AG04449 (cell line): Measurements from ENCODE around the gene IQUB.
A peak's percentile ranks its signal among the peaks of the same experiment; 100 is the strongest.
"Not testable (repeated sequence)": the region's sequence is repeated elsewhere in the genome, so short reads cannot be mapped to it uniquely, and the experiment has no call there.

Experiments
- CTCF ChIA-PET: fragments of 350-600 bp; formaldehyde crosslinking; extraction: SDS; loops from one replicate; lab custom pipeline; 2021; ENCODE audit warnings: antibody characterized with exemption; lab: Yijun Ruan, JAX
- POLR2A ChIA-PET: fragments of 400-600, 350-600 bp; formaldehyde crosslinking; extraction: SDS; loops from one replicate; lab custom pipeline; 2020; ENCODE audit warnings: antibody characterized with exemption, inconsistent platforms; lab: Yijun Ruan, JAX
- DNase-seq: peaks from one replicate; pipeline ENCODE4 v3.0.0-alpha.2; 2010; ENCODE audit warnings: low read depth, low spot score
- H3K4me3 ChIP-seq: 2 replicates; pipeline ENCODE4 v1.5.1; 2011; ENCODE audit warnings: low read depth, mild to moderate bottlenecking, control low read depth, low read length
- TF ChIP-seq, protein P1 (sequence below): IDR thresholded peaks from one replicate; pipeline ENCODE4 v1.5.1; 2011; ENCODE audit warnings: mild to moderate bottlenecking, moderate library complexity, low read length, control low read depth, inconsistent platforms; ENCODE audit not compliant: insufficient read depth; ENCODE audit errors: missing control alignments

Gene IQUB

DNA sequence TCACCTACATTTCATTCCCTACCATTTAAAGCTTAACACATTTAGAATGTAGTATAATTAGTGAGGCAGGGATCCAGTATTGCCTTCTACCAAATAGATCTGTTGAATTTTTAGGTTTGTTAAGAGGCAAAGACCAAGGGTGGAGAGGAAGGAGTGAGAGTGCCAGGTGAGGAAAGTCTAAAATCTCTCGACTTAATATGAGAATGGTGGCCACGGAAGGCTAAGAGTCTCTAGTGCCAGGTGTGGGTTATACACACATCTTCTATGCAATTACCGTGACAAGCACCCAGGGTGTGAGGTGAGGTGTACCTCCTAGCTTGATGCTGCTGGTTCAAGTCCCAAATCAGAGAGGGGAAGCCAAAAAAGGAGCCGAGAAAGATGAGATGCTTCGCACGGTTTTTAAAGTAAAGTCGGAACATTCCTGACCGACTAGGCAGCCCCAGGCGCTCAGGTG is 439 bp downstream of the IQUB start:
- CTCF ChIA-PET, result interaction anchor here (1.0 kb wide), 1 partner anchor 40 kb away, joined by 5 read pairs; no protein-coding TSS in a partner anchor

DNA sequence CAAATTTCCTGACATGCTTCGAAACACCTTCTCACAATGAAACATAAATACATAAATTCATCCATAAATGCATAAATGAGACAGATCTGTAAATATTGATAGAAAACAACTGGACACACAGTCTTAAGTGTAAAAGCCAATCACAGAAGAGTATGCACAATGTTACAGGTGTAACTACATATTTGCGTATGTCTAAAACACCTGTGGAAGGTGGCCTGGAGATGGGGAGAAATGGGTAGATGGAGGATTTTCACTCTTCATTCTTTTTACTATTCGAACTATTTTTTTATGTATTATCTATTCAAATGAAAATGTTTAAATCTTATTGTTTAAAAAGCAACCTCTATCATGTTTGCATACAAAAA is 860 bp downstream of the IQUB start:
- POLR2A ChIA-PET, result no interaction called here
- DNase-seq, result no peak
- CTCF ChIA-PET, result interaction anchor here (1.0 kb wide), 1 partner anchor 39 kb away, joined by 5 read pairs; no protein-coding TSS in a partner anchor
- TF ChIP-seq, protein P1, sequence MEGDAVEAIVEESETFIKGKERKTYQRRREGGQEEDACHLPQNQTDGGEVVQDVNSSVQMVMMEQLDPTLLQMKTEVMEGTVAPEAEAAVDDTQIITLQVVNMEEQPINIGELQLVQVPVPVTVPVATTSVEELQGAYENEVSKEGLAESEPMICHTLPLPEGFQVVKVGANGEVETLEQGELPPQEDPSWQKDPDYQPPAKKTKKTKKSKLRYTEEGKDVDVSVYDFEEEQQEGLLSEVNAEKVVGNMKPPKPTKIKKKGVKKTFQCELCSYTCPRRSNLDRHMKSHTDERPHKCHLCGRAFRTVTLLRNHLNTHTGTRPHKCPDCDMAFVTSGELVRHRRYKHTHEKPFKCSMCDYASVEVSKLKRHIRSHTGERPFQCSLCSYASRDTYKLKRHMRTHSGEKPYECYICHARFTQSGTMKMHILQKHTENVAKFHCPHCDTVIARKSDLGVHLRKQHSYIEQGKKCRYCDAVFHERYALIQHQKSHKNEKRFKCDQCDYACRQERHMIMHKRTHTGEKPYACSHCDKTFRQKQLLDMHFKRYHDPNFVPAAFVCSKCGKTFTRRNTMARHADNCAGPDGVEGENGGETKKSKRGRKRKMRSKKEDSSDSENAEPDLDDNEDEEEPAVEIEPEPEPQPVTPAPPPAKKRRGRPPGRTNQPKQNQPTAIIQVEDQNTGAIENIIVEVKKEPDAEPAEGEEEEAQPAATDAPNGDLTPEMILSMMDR, result no peak
- no peak overlapping the region for H3K4me3 ChIP-seq

More for the DNA sequence above, 439 bp downstream of the IQUB start:
- DNase-seq, result no peak
- H3K4me3 ChIP-seq, result peak overlapping the region; percentile 68
- TF ChIP-seq, protein P1, result no peak
- POLR2A ChIA-PET, result no interaction called here

DNA sequence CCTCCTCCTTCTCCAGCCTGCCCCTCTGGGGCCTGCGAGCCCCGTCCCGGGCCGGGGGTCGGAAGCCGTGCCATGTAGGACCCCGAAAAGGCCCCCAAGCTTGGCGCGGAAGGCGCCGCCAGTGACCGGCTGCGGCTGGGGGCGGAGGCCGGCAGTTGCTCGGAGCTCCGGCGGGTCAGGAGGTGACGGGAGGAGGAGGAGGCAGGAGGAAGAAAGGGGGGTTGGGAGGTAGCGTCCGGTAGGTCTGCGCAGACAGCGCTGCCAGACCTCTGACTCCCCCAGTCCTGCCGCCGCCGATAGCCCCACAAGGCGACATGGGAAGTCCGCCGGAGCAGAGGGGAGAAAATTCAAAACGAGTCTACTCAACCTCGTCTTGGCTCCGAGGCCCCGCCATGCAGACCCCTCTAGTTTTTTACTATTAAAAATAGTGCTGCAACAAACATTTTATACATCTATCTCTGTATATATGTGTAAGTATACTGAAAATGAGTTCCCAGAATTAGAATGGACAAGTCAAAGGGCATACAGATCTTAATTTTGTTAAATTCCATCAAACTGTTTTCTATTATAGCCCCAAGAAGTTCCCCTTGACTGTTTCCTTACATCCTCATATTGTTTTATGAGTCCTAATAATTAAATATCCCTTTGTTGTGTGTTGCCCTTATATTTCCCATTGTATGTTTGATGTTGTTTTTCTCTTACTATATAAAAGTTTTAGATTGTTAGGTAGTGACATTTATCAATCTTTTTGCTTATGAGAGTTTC is 1.4 kb downstream of the IQUB start:
- DNase-seq, POLR2A ChIA-PET: not testable (repeated sequence)
- CTCF ChIA-PET, result interaction anchor here (1.0 kb wide), 1 partner anchor 39 kb away, joined by 5 read pairs; no protein-coding TSS in a partner anchor
- peak overlapping the region; percentile 42 for H3K4me3 ChIP-seq

DNA sequence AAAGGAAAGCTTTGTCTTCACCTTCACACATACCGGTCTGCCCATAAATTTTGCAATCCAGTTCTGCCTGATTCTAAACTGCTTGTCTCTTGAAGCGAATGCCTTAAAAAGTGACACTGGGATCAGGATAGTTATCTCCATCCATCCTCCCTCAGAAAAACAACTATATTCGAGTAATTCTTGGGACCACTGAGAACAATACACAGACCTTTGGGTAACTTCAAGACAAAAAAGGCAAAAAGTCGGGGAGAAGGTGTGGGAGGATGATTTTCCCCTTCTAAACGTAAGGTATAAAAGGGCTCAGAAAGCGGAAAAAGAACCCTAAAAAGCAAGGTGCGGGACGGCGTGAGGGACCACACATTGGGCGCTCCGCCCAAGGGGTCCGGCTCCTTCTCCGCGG is 2.1 kb downstream of the IQUB start:
- H3K4me3 ChIP-seq, CTCF ChIA-PET, DNase-seq, POLR2A ChIA-PET: not testable (repeated sequence)

DNA sequence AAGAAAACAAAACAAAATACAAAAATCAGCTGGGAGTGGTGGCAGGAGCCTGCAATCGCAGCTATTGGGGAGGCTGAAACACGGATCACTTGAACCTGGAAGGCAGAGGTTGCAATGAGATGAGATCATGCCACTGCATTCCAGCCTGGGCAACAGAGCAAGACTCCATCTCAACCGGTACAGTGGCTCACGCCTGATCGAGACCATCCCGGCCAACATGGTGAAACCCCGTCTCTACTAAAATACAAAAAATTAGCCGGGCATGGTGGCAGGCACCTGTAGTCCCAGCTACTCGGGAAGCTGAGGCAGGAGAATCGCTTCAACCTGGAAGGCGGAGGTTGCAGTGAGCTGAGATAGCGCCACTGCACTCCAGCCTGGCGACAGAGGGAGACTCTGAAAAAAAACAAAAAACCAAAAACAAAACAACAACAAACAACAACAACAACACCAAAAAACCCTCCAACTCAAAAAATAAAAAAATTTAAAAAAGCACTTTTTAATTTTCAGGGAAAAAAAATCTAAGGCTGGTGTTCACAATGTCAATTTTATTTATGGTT is 4.3 kb downstream of the IQUB start:
- CTCF ChIA-PET, result interaction anchor here (1.3 kb wide), 1 partner anchor 36 kb away, joined by 3 read pairs; no protein-coding TSS in a partner anchor
- H3K4me3 ChIP-seq, POLR2A ChIA-PET, DNase-seq: not testable (repeated sequence)

DNA sequence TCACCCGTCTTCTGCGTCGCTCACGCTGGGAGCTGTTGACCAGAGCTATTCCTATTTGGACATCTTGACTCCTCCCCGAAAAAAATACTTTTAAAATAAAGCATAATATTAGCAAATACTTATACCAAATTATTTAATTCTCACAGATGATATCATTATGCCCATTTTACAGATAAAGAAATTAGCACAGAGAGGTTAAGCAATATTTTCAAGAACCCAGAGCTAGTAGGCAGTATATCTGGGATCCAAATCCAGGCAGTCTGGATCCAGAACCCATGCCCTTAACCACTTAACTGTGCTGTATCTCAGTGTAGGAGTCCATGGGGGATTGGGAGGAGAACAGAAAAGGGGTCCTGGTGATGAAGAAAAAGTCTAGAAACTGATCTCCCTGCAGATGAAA is 6.1 kb downstream of the IQUB start:
- CTCF ChIA-PET, result interaction anchor here (1.9 kb wide), 1 partner anchor 34 kb away, joined by 6 read pairs; no protein-coding TSS in a partner anchor
- H3K4me3 ChIP-seq, result no peak overlapping the region
- DNase-seq, result no peak

DNA sequence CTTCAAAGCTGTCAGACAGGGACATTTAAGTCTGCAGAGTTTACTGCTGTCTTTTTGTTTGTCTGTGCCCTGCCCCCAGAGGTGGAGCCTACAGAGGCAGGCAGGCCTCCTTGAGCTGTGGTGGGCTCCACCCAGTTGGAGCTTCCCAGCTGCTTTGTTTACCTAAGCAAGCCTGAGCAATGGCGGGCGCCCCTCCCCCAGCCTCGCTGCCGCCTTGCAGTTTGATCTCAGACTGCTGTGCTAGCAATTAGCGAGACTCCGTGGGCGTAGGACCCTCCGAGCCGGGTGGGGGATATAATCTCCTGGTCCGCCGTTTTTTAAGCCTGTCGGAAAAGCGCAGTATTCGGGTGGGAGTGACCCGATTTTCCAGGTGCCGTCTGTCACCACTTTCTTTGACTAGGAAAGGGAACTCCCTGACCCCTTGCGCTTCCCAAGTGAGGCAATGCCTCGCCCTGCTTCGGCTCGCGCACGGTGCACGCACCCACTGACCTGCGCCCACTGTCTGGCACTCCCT is 6.6 kb downstream of the IQUB start:
- CTCF ChIA-PET, result interaction anchor here (1.9 kb wide), 1 partner anchor 33 kb away, joined by 6 read pairs; no protein-coding TSS in a partner anchor
- POLR2A ChIA-PET, H3K4me3 ChIP-seq, DNase-seq: not testable (repeated sequence)

More for the DNA sequence above, 6.1 kb downstream of the IQUB start:
- TF ChIP-seq, protein P1, result no peak
- POLR2A ChIA-PET, result no interaction called here

DNA sequence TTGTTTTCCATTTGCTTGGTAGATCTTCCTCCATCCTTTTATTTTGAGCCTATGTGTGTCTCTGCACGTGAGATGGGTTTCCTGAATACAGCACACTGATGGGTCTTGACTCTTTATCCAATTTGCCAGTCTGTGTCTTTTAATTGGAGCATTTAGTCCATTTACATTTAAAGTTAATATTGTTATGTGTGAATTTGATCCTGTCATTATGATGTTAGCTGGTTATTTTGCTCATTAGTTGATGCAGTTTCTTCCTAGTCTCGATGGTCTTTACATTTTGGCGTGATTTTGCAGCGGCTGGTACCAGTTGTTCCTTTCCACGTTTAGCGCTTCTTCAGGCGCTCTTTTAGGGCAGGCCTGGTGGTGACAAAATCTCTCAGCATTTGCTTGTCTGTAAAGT is 7.9 kb downstream of the IQUB start:
- H3K4me3 ChIP-seq, DNase-seq, CTCF ChIA-PET, POLR2A ChIA-PET: not testable (repeated sequence)
